ENCODE results near the gene P3H3.

DNA sequence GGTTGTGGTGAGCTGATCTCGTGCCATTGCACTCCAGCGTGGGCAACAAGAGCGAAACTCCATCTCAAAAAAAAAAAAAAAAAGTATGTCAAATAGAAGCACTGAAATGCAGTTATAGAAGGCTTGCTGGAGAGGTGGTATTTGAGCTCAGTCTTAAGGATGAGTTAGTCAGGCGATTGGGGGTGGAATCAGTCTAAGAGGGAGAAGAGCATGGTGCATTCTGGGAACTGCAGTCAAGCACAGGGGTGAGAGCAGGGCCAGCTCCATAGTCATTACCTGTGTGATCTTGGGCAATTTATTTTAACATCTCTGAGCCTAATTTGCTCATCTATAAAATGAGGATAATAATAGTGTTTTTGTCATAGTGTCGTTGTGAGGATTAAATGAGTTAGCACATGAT is 6.7 kb downstream of the P3H3 start:
- TF ChIP-seq, protein P1, sequence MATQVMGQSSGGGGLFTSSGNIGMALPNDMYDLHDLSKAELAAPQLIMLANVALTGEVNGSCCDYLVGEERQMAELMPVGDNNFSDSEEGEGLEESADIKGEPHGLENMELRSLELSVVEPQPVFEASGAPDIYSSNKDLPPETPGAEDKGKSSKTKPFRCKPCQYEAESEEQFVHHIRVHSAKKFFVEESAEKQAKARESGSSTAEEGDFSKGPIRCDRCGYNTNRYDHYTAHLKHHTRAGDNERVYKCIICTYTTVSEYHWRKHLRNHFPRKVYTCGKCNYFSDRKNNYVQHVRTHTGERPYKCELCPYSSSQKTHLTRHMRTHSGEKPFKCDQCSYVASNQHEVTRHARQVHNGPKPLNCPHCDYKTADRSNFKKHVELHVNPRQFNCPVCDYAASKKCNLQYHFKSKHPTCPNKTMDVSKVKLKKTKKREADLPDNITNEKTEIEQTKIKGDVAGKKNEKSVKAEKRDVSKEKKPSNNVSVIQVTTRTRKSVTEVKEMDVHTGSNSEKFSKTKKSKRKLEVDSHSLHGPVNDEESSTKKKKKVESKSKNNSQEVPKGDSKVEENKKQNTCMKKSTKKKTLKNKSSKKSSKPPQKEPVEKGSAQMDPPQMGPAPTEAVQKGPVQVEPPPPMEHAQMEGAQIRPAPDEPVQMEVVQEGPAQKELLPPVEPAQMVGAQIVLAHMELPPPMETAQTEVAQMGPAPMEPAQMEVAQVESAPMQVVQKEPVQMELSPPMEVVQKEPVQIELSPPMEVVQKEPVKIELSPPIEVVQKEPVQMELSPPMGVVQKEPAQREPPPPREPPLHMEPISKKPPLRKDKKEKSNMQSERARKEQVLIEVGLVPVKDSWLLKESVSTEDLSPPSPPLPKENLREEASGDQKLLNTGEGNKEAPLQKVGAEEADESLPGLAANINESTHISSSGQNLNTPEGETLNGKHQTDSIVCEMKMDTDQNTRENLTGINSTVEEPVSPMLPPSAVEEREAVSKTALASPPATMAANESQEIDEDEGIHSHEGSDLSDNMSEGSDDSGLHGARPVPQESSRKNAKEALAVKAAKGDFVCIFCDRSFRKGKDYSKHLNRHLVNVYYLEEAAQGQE (IDR thresholded peaks at IDR 0.05; ENCODE audit: insufficient read depth in 1 of 2, low read depth in 2 of 2, low read length in 2 of 2): no peak
- TF ChIP-seq POLR2AphosphoS5 (IDR thresholded peaks at IDR 0.05; ENCODE audit: low read depth, low read length): no peak
- no peak for TF ChIP-seq FOXP2 (optimal IDR thresholded peaks at IDR 0.05; ENCODE audit: borderline replicate concordance, extremely low read depth, extremely low read length, insufficient read depth)
- TF ChIP-seq SIN3A (IDR thresholded peaks at IDR 0.05; ENCODE audit: borderline replicate concordance, insufficient read depth, low read length): no peak
- TF ChIP-seq TAF1 (IDR thresholded peaks at IDR 0.05; ENCODE audit: borderline replicate concordance, insufficient read depth, low read length): no peak
